ENCODE data around the gene PLPPR1. TPM values are rescaled to one million over a fixed set of nuclear protein-coding genes. Genes with fewer than 3 reads are reported as not detected.

PLPPR1 gene
- total RNA-seq: not detected

DNA sequence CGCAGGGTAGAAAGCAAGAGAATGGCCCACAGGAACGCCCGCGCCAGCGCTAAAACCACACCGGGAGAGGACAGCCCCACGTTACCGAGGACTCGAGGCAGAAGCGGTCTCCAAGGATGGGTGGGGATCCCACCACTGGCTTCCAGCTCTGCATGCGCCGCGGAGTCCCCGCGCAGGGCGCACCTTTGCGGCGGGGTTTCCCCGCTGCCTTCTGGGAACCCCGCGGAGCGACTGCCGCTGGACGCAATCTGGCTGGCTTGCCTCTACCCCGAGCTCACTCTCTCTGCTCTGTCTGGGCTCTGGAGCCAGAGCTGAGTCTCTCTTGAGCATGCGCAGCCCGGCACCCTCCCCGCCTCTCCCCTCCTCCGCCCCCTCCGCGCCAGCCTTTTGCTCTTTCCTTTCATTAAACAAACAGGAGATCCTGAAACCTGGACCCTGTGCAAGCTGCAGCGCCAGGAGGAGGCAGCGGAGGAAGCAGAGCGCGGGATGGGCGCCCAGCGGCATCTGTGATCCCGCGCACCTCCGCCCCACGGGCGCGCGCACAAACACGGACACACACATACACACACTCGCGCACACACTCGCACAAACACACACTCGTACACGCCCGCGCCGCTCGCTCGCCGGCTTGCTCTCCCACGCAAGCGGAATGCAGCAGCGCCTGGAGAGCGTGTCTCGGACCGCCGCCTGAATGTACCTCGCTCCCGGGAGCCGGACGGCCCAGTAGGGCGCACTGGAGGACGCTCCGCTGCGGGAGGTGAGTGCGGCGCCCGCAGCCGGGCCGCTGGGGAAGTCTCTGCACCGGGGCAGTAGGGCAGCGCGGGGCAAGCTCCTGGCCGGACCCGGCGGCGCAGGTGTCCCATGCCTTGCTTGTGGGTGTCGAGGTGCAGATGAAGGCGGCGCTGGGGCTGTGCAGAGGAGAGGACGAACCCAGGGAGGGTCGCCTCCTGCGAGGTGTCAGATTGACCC lies at the start of gene PLPPR1:
Gene PLPPR1 (plus strand): TSS at position 382 of the 969 bp plus-strand sequence.
- ATAC-seq (peak; percentile 20 to 40), DNase-seq (ENCODE audit: low spot score) (no peak)
- Mint-ChIP-seq H3K27me3 (peaks cover 22 to 28% of the 10 kb centered on the region in 2 donors), H3K36me3 (no peaks in the 10 kb centered on the region), H3K4me1 (ENCODE audit: low read depth in 2 of 2) (no peaks in the 10 kb centered on the region), H3K9me3 (peaks cover 5% of the 10 kb centered on the region), H3K4me3 (no peak within 1 kb of the TSS), H3K27ac (no peak within 1 kb of the TSS)

DNA sequence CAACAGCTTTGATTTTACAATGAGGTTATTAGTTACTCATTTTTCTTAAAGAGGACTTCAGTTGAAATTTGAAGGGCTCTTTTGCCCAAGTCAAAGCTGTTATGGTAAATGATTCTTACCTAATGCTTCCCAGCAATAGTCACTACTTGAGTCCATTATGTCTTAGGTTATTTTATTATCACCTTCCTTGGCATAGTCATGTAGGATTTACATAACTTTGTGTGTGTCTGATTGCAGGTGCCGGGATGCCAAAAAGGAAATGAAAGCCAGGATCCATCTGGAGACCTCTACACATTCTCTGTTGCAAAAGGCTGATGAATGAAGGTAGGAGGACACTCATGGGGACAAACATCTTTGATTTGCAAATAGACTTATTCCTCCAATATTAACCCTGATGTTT lies 38.8 kb upstream of the PLPPR1 start:
- H3K4me1 Mint-ChIP-seq (ENCODE audit: low read depth in 2 of 2): no peaks in the 10 kb centered on the region
- DNase-seq (ENCODE audit: low spot score): no peak
- H3K27ac Mint-ChIP-seq: no peak overlapping the region
- no peak overlapping the region for H3K4me3 Mint-ChIP-seq
- no peaks in the 10 kb centered on the region for H3K36me3 Mint-ChIP-seq
- H3K27me3 Mint-ChIP-seq: no peaks in the 10 kb centered on the region
- H3K9me3 Mint-ChIP-seq: no peaks in the 10 kb centered on the region
- no peak for ATAC-seq

DNA sequence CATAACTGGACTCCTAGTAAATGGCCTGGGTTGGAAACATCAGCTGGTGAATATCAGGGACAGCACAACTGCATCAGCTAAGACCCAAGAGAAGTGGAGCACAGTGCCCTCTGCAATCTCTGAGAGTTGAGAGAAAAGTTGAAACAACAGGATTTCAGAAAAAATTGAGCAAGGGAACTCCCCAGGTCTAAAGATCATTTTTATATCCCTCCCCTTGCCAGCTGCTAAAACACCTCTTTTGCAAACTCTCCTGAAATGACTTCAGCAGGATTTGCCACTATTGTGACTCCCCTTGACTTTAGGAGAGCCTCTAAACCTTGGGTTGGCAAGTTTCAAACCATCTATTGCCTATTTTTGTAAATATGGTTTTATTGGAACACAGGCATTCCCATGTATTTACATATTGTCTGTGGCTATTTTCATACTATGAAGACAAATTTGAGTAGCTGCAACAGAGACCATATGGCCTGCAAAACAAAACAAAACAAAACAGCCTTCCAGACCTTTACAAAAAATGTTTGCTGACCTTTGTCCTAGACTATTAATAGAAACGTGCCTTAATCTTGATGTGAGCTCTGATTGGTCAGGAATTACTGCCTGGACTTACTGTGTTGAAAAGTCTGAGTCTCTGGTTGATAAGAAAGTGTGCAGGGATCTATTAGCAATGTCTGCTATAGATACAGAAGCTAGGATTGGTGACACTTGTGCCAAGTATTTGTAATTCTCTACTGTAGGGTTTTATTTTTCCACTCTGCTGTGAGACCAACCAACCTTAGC lies 37.7 kb upstream of the PLPPR1 start:
- H3K36me3 Mint-ChIP-seq: no peaks in the 10 kb centered on the region
- no peaks in the 10 kb centered on the region for H3K9me3 Mint-ChIP-seq
- ATAC-seq (no peak), DNase-seq (ENCODE audit: low spot score) (no peak)
- H3K4me3 Mint-ChIP-seq: no peak overlapping the region
- no peaks in the 10 kb centered on the region for H3K4me1 Mint-ChIP-seq (ENCODE audit: low read depth in 2 of 2)
- no peak overlapping the region for H3K27ac Mint-ChIP-seq
- no peaks in the 10 kb centered on the region for H3K27me3 Mint-ChIP-seq

DNA sequence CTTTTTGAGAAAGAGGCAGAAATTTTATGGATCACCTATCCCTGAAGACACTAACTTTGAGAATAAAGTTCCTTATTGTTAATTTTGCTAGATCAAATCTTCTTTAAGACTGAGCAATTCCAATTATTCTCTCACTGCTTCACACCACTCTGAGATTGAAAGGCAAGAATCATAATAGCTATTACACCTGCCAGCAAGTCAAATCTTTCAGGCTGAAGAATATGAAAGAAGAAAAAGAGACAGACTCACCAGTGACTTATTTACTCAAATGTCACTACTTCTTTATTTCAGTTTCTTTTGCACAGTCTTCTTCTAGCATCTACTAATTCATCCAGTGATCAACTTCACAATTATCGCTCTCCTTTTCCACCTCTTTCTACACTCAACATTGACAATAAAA lies 35.9 kb upstream of the PLPPR1 start:
- Mint-ChIP-seq H3K36me3 (no peaks in the 10 kb centered on the region), H3K9me3 (no peaks in the 10 kb centered on the region), H3K4me1 (ENCODE audit: low read depth in 2 of 2) (no peaks in the 10 kb centered on the region), H3K27me3 (no peaks in the 10 kb centered on the region), H3K4me3 (no peak overlapping the region), H3K27ac (no peak overlapping the region)
- DNase-seq (ENCODE audit: low spot score): no peak
- ATAC-seq: no peak

DNA sequence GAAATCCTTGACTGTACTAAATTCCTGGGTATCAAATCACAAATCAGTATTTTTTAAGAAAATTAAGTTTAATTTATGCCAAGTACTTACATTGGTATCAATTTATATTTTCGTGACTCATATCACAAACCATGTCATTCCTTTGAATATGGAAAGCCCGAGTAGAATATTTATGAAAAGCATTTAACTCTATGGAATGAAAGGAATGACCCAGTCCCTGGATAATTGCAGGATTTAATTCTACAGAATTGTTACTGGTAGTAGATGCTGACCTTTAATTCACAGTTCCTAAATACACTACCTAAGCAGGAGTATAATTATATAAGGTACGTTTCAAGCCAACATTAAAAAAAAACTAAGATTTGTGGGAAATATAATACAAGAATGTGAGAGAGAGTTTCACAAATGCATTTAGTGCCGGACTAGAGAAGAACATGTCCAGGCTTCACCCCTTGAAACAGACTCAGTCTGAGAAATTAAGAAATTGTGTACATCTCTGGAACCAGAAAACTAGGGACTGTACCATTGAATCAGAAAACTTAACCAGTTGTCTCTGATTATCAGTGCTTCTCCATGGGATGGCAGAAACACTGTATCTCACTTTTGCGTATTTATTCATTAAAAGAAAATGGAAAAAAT lies 28.5 kb upstream of the PLPPR1 start:
- H3K36me3 Mint-ChIP-seq: no peaks in the 10 kb centered on the region
- no peaks in the 10 kb centered on the region for H3K27me3 Mint-ChIP-seq
- H3K4me1 Mint-ChIP-seq (ENCODE audit: low read depth in 2 of 2): no peaks in the 10 kb centered on the region
- H3K9me3 Mint-ChIP-seq: peaks cover 5% of the 10 kb centered on the region
- DNase-seq (ENCODE audit: low spot score): no peak
- no peak overlapping the region for H3K4me3 Mint-ChIP-seq
- no peak overlapping the region for H3K27ac Mint-ChIP-seq
- no peak for ATAC-seq

DNA sequence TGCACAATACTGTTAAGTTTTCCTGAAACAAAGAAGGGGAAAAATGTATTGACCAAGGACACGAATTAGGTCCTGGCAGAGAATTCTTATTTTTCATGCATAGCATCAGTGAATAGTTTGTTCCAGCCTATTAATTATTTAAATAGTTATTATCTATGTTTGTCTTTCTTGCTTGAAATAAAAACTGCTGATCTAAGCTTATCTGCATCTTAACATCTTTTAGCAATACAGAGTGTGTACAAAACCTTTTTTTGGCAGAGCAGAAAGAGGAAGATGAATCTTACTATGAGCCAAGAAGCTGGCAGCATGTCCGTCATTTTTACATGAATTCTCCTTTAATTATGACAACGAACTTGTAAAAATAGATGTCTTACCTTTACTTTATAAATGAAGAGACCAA lies 23.3 kb upstream of the PLPPR1 start:
- H3K4me3 Mint-ChIP-seq: no peak overlapping the region
- ATAC-seq (no peak), DNase-seq (ENCODE audit: low spot score) (no peak)
- H3K27me3 Mint-ChIP-seq: no peaks in the 10 kb centered on the region
- no peaks in the 10 kb centered on the region for H3K4me1 Mint-ChIP-seq (ENCODE audit: low read depth in 2 of 2)
- H3K9me3 Mint-ChIP-seq: peaks cover 7% of the 10 kb centered on the region
- H3K27ac Mint-ChIP-seq: no peak overlapping the region
- no peaks in the 10 kb centered on the region for H3K36me3 Mint-ChIP-seq

DNA sequence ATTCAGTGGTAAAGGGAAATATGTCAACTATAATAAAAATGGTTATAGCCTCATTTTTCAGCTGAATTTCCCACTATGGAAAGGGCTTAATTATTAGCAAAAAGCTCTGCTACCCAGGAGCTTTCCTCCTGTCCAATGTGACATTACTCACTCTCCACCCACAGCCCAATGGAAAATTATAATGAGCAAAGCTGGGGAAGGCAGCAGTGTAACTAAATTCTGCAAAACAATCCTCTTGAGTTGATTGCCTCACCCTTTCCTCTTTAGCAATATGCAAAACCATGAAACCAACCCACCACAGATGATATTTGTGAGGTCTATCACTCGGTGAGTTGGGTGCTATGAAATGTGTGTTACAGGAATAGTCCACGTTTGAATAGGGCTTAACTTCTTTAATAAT lies 14.0 kb upstream of the PLPPR1 start:
- H3K4me3 Mint-ChIP-seq: no peak overlapping the region
- no peaks in the 10 kb centered on the region for H3K27me3 Mint-ChIP-seq
- ATAC-seq: no peak
- no peaks in the 10 kb centered on the region for H3K36me3 Mint-ChIP-seq
- no peaks in the 10 kb centered on the region for H3K9me3 Mint-ChIP-seq
- no peak for DNase-seq (ENCODE audit: low spot score)
- H3K27ac Mint-ChIP-seq: no peak overlapping the region
- no peaks in the 10 kb centered on the region for H3K4me1 Mint-ChIP-seq (ENCODE audit: low read depth in 2 of 2)

DNA sequence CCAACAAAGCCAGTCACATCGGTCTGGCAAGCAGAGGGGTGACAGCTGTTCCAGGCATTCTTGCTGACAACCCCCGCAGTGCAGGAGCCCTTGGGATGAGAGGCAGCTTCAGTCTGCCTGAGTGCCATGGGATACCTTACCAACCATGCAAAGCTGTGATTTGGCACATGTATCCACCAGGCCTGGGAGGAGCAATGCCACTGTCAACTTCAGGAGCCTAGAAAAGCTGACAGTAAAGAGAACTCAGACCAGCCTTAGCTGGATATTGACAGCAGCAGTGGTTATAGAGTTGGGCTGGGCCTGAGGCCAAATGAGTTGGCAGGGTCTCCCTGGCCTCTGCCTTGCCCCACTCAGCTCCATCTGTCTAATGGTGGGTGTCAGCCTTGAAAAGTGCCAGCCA lies 10.1 kb upstream of the PLPPR1 start:
- no peaks in the 10 kb centered on the region for H3K4me1 Mint-ChIP-seq (ENCODE audit: low read depth in 2 of 2)
- H3K36me3 Mint-ChIP-seq: no peaks in the 10 kb centered on the region
- no peak overlapping the region for H3K27ac Mint-ChIP-seq
- H3K27me3 Mint-ChIP-seq: no peaks in the 10 kb centered on the region
- no peak for DNase-seq (ENCODE audit: low spot score)
- H3K9me3 Mint-ChIP-seq: peaks cover 3% of the 10 kb centered on the region
- no peak for ATAC-seq
- H3K4me3 Mint-ChIP-seq: no peak overlapping the region

DNA sequence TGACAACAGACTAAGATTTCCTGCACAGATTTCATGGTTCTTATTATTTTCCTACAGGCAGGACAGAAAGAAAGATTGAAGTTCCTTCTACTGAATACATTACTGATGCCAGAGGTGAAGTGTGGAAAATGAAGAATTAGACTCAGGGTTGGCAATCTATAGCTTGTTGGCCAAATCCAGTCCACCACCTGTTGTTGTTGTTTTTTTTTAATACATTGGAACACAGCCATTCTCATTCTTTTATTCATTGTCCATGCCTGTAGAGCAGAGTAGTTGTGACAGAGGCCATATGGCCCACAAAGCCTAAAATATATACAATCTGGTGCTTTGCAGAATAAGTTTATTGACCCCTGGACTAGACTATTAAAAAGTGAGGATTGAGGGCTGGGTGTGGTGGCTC lies 5.8 kb upstream of the PLPPR1 start:
- no peaks in the 10 kb centered on the region for H3K4me1 Mint-ChIP-seq (ENCODE audit: low read depth in 2 of 2)
- peaks cover 3% of the 10 kb centered on the region for H3K9me3 Mint-ChIP-seq
- DNase-seq (ENCODE audit: low spot score) (no peak), ATAC-seq (no peak)
- no peaks in the 10 kb centered on the region for H3K36me3 Mint-ChIP-seq
- H3K27ac Mint-ChIP-seq: no peak overlapping the region
- H3K4me3 Mint-ChIP-seq: no peak overlapping the region
- H3K27me3 Mint-ChIP-seq: peaks cover 4 to 9% of the 10 kb centered on the region in 2 donors

DNA sequence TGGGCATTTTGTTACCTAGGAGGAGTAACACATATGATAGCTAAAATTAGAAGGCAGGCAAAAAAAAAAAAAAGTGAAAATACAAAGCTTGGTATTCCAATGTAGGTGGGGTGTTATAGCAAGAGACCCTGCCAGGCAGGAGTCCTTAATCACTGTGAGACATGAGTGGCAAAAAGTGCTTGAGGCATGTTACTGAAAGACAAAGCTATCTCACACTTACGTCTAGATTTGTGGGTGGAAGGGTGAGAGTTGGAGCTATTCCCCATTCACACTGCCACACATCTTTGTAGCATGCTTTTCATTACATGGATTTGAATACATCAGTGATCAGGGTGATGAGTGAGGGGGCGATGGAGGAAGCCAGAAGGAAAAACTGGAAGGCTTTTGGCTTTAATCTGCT lies 2.6 kb upstream of the PLPPR1 start:
- Mint-ChIP-seq H3K4me3 (no peak overlapping the region), H3K9me3 (peaks cover 3% of the 10 kb centered on the region), H3K27ac (no peak overlapping the region), H3K36me3 (no peaks in the 10 kb centered on the region), H3K27me3 (peaks cover 17 to 22% of the 10 kb centered on the region in 2 donors), H3K4me1 (ENCODE audit: low read depth in 2 of 2) (no peaks in the 10 kb centered on the region)
- DNase-seq (ENCODE audit: low spot score) (no peak), ATAC-seq (no peak)

DNA sequence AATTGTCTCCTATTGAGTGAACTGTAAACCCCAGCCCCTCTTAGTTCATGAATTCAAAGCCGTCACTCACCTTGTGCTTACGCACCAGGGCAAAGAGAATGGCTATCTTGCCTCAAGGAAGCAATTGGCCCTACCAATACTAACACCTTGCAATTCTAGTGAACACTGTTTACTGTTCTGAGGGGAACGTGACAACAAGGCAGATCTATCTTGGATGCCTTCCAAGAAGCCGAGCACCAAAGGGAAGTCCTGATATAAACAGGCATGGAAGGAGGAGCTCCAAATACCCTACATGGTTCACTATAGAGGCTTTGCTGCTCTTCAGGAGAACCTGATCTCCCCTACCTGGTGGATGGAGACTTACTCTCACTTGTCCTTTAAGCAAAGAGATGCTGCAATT lies 1.7 kb upstream of the PLPPR1 start:
- peaks cover 3% of the 10 kb centered on the region for H3K9me3 Mint-ChIP-seq
- H3K4me1 Mint-ChIP-seq (ENCODE audit: low read depth in 2 of 2): no peaks in the 10 kb centered on the region
- H3K4me3 Mint-ChIP-seq: no peak overlapping the region
- peaks cover 22 to 23% of the 10 kb centered on the region in 2 donors for H3K27me3 Mint-ChIP-seq
- no peak for DNase-seq (ENCODE audit: low spot score)
- ATAC-seq: no peak
- no peaks in the 10 kb centered on the region for H3K36me3 Mint-ChIP-seq
- H3K27ac Mint-ChIP-seq: no peak overlapping the region

DNA sequence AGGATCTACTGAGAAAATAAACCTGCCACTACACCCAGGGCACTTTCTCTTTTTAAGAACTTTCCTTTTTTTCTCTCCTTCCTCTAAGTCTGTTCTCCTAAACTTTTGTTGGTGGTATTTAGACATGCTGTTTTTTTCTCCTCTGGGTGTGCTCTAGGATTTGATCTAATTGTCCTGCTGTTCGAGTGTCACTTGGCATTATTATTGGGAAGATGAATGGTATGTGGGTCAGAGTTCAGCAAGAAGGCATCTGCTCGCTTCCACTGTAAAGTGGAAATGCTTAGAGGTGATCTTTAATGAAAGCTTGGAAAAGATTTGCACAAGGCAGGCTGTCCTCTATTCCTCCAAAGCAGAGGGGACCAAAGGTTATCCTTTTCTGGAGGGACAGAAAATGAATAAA lies 1.3 kb upstream of the PLPPR1 start:
- Mint-ChIP-seq H3K27ac (no peak overlapping the region), H3K9me3 (peaks cover 5% of the 10 kb centered on the region), H3K4me1 (ENCODE audit: low read depth in 2 of 2) (no peaks in the 10 kb centered on the region), H3K27me3 (peaks cover 22 to 28% of the 10 kb centered on the region in 2 donors), H3K36me3 (no peaks in the 10 kb centered on the region), H3K4me3 (no peak overlapping the region)
- no peak for ATAC-seq
- no peak for DNase-seq (ENCODE audit: low spot score)

DNA sequence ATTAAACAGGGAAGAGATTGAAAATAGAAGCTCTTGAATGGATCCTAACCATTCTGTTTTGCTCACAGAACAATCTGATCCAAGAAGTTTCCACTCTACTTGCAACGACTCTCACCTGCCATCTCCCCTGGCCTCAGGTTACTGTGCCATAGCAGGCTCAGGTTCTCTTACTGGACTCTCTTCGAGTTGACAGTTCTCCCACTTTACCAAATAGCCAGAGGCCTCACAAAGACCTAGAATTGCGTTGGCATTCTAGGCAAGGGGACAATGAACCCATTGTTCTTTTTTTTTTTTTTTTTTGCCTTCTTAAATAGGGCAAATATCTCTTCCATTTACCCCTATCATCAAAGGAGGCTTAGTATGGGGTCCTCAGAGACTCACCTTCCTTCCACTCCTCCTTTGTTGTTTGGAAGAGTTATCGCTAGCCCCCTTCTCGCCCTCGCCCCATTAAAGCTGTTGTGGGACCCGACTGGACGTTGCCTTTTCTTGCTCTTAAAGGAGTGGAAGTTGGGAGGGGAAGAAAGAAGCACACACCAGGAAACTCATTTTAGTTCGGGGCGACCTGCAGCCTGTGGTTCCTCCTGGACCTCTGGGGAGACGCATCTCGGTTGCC lies 688 bp upstream of the PLPPR1 start:
- no peak overlapping the region for H3K27ac Mint-ChIP-seq
- H3K4me3 Mint-ChIP-seq: no peak overlapping the region
- H3K27me3 Mint-ChIP-seq: peaks cover 22 to 28% of the 10 kb centered on the region in 2 donors
- DNase-seq (ENCODE audit: low spot score): no peak
- H3K9me3 Mint-ChIP-seq: peaks cover 5% of the 10 kb centered on the region
- no peak for ATAC-seq
- H3K4me1 Mint-ChIP-seq (ENCODE audit: low read depth in 2 of 2): no peaks in the 10 kb centered on the region
- H3K36me3 Mint-ChIP-seq: no peaks in the 10 kb centered on the region

Data from natural killer cell treated with Interleukin-12 subunit alpha and Interleukin-12 subunit beta and Interleukin-15 and Interleukin-18, amount 100 ng/mL, for 72 hours (primary cell).